WTC11 (cell line): ENCODE measurements around the gene STOM. TPM values are rescaled to one million over a fixed set of nuclear protein-coding genes. Genes with fewer than 3 reads are reported as not detected.

Experiments used
- ATAC-seq: fragments of 200-7000 bp; cut with Tn5 transposase; 2 replicates; pipeline ENCODE4 v1.10.0; 2021; ENCODE audit warnings: mild to moderate bottlenecking, moderate library complexity
- CTCF ChIA-PET: fragments of 300-600 bp; sonication (Branson Sonifier 250); formaldehyde crosslinking; loops from one replicate; lab custom pipeline; 2021; ENCODE audit warnings: antibody characterized with exemption; lab: Charles Lee
- POLR2A ChIA-PET: fragments of 350-600 bp; sonication (Branson Sonifier 250); formaldehyde crosslinking; loops from one replicate; lab custom pipeline; 2021; ENCODE audit warnings: antibody characterized with exemption; lab: Charles Lee
- DNase-seq: peaks from one replicate; pipeline ENCODE4 v3.0.0; 2021; ENCODE audit warnings: low spot score
- H3K27ac Mint-ChIP-seq: 2 replicates; pipeline ENCODE4 v1.8.0; 2021; ENCODE audit warnings: mixed read lengths
- H3K27me3 Mint-ChIP-seq: 2 replicates; pipeline ENCODE4 v1.8.0; 2021; ENCODE audit warnings: low read depth, mild to moderate bottlenecking, moderate library complexity, mixed read lengths
- H3K36me3 Mint-ChIP-seq: 2 replicates; pipeline ENCODE4 v1.8.0; 2021; ENCODE audit warnings: mixed read lengths
- H3K4me1 Mint-ChIP-seq: 2 replicates; pipeline ENCODE4 v1.8.0; 2022; ENCODE audit warnings: mixed read lengths
- H3K4me3 Mint-ChIP-seq: 2 replicates; pipeline ENCODE4 v1.8.0; 2021; ENCODE audit warnings: mild to moderate bottlenecking, moderate library complexity, mixed read lengths
- H3K9me3 Mint-ChIP-seq: 2 replicates; pipeline ENCODE4 v1.8.0; 2021; ENCODE audit warnings: mixed read lengths
- ESRRA ChIP-seq: sonication (generic); formaldehyde crosslinking; IDR thresholded peaks from 2 replicates; pipeline ENCODE4 v1.8.1; 2022; ENCODE audit warnings: mild to moderate bottlenecking, missing genetic modification reagents, borderline replicate concordance
- FOXK1 ChIP-seq: sonication (generic); formaldehyde crosslinking; IDR thresholded peaks from 2 replicates; pipeline ENCODE4 v1.8.0; 2022; ENCODE audit warnings: mild to moderate bottlenecking, moderate library complexity, missing genetic modification reagents
- FOXP1 ChIP-seq: sonication (generic); formaldehyde crosslinking; IDR thresholded peaks from 2 replicates; pipeline ENCODE4 v1.8.0; 2022; ENCODE audit warnings: missing genetic modification reagents, mild to moderate bottlenecking, moderate library complexity, borderline replicate concordance
- GRHL2 ChIP-seq: fragments of 250-450 bp; sonication (Bioruptor Pico); IDR thresholded peaks from 2 replicates; pipeline ENCODE4 v1.8.0; 2022; ENCODE audit warnings: mild to moderate bottlenecking, moderate library complexity; ENCODE audit not compliant: insufficient replicate concordance, severe bottlenecking
- IRF1 ChIP-seq: sonication (generic); formaldehyde crosslinking; IDR thresholded peaks from 2 replicates; pipeline ENCODE4 v1.8.0; 2023; ENCODE audit warnings: missing genetic modification reagents
- KAT7 ChIP-seq: sonication (generic); formaldehyde crosslinking; IDR thresholded peaks from 2 replicates; pipeline ENCODE4 v1.8.1; 2023; ENCODE audit warnings: missing genetic modification reagents, mild to moderate bottlenecking, borderline replicate concordance
- RELA ChIP-seq: sonication (generic); formaldehyde crosslinking; IDR thresholded peaks from 2 replicates; pipeline ENCODE4 v1.8.1; 2022; ENCODE audit warnings: missing genetic modification reagents, mild to moderate bottlenecking, borderline replicate concordance
- SOX15 ChIP-seq: fragments of 250-450 bp; sonication (Bioruptor Pico); IDR thresholded peaks from 2 replicates; pipeline ENCODE4 v1.9.0; 2021; ENCODE audit warnings: mild to moderate bottlenecking
- TEAD1 ChIP-seq: sonication (generic); formaldehyde crosslinking; IDR thresholded peaks from 2 replicates; pipeline ENCODE4 v1.8.0; 2022; ENCODE audit warnings: mild to moderate bottlenecking, missing genetic modification reagents
- TEAD4 ChIP-seq: sonication (generic); formaldehyde crosslinking; IDR thresholded peaks from 2 replicates; pipeline ENCODE4 v1.8.0; 2022; ENCODE audit warnings: mild to moderate bottlenecking, missing genetic modification reagents
- ZBTB21 ChIP-seq: sonication (generic); formaldehyde crosslinking; IDR thresholded peaks from 2 replicates; pipeline ENCODE4 v1.8.1; 2023; ENCODE audit warnings: mild to moderate bottlenecking, missing genetic modification reagents, borderline replicate concordance
- ZNF219 ChIP-seq: sonication (generic); formaldehyde crosslinking; IDR thresholded peaks from 2 replicates; pipeline ENCODE4 v1.8.0; 2023; ENCODE audit warnings: missing genetic modification reagents, mild to moderate bottlenecking, borderline replicate concordance
- ZNF281 ChIP-seq: sonication (generic); formaldehyde crosslinking; IDR thresholded peaks from 2 replicates; pipeline ENCODE4 v1.8.0; 2023; ENCODE audit warnings: mild to moderate bottlenecking, missing genetic modification reagents
- ZNF317 ChIP-seq: sonication (generic); formaldehyde crosslinking; IDR thresholded peaks from 2 replicates; pipeline ENCODE4 v1.8.1; 2023; ENCODE audit warnings: low read depth, mild to moderate bottlenecking, moderate library complexity, missing genetic modification reagents, borderline replicate concordance
- total RNA-seq: library from RNA; stranded (reverse); gene quantifications from 3 replicates; pipeline ENCODE4 v1.2.3, GENCODE V29; 2021
- TF ChIP-seq, protein P1 (sequence below): fragments of 250-450 bp; sonication (Bioruptor Pico); conservative IDR thresholded peaks from 2 replicates; pipeline ENCODE4 v1.9.0; 2021; ENCODE audit warnings: mild to moderate bottlenecking
- TF ChIP-seq, protein P2 (sequence below): fragments of 250-450 bp; sonication (Bioruptor Pico); IDR thresholded peaks from 2 replicates; pipeline ENCODE4 v1.8.0; 2021; ENCODE audit warnings: mild to moderate bottlenecking

STOM gene
- total RNA-seq, 1 experiment from 2014 or later, result 32.9 TPM

DNA sequence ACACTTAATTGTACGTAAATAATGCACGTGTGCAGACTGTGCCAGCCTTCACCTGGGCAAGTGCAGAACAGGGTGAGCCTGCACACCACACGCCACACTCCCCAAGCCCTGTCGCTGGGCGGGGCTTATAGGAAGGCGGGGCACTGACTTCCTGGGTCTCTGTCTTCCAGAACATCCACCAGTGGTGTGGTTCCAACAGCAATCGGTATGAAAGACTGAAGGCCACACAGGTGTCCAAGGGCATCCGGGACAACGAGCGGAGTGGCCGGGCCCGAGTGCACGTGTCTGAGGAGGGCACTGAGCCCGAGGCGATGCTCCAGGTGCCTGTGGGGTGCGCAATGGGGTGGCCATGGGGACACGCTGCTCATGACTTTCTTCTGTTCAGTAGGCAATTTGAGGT, 57.9 kb downstream of the STOM start (continued):
- TF ChIP-seq ZNF281 (CRISPR knock-in tag), result no peak
- TF ChIP-seq, protein P1, sequence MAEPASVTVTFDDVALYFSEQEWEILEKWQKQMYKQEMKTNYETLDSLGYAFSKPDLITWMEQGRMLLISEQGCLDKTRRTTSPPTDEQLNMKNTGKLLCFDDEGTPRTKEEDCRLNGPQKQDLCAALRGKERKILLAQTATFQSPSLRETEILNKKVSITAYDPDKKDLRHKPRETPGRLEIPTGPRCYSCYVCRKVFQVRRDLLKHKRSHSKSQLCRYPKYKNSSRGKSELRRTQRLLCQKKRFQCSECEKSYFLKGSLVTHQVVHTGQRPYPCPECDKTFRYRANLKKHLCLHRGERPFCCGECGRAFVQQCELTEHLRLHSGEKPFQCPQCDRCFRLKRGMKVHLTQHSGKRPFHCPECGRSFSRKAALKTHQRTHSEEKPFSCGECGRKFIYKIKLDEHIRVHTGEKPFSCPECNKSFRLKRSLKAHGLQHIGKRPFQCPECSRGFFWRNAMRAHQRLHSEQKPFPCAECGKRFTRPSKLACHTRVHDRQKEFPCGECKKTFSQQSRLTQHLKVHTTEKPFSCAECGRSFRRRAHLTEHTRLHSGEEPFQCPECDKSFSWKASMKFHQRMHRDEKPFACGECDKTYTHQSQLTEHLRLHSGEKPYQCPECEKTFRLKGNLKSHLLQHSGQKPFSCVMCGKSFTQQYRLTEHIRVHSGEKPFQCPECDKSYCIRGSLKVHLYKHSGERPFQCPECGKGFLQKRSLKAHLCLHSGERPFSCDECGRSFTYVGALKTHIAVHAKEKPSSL (CRISPR knock-in tag), result no peak
- no peak for TF ChIP-seq TEAD1 (CRISPR knock-in tag)
- TF ChIP-seq KAT7 (CRISPR knock-in tag), result no peak
- TF ChIP-seq RELA (CRISPR knock-in tag), result no peak
- no peak for TF ChIP-seq IRF1 (CRISPR knock-in tag)
- no peak for TF ChIP-seq FOXK1 (CRISPR knock-in tag)
- no peak for TF ChIP-seq ZNF317
- TF ChIP-seq FOXP1, result no peak
- TF ChIP-seq, all 79 proteins: peak for 0

DNA sequence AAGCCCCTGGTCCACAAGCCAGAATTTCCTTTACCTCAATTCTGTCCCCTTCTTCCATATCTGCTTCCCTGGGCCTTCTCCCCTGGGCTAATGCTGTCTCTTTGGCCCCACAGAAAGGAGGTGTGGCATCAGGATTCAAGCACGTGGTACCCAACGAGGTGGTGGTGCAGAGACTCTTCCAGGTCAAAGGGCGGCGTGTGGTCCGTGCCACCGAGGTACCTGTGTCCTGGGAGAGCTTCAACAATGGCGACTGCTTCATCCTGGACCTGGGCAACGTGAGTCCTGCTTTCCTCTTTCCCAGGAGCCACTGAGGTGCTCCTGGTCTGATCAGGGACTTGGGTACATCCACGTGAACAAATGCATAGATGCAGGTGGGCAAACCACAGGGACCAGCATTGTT, 59.5 kb downstream of the STOM start:
- Mint-ChIP-seq H3K9me3 (peaks cover 7% of the 10 kb centered on the region), H3K27ac (no peak overlapping the region), H3K27me3 (no peaks in the 10 kb centered on the region), H3K36me3 (peaks cover 20% of the 10 kb centered on the region), H3K4me3 (no peak overlapping the region), H3K4me1 (no peaks in the 10 kb centered on the region)
- TF ChIP-seq GRHL2 (CRISPR knock-in tag), result no peak
- TF ChIP-seq, protein P2, sequence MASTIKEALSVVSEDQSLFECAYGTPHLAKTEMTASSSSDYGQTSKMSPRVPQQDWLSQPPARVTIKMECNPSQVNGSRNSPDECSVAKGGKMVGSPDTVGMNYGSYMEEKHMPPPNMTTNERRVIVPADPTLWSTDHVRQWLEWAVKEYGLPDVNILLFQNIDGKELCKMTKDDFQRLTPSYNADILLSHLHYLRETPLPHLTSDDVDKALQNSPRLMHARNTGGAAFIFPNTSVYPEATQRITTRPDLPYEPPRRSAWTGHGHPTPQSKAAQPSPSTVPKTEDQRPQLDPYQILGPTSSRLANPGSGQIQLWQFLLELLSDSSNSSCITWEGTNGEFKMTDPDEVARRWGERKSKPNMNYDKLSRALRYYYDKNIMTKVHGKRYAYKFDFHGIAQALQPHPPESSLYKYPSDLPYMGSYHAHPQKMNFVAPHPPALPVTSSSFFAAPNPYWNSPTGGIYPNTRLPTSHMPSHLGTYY (CRISPR knock-in tag), result no peak
- TF ChIP-seq TEAD4, result no peak
- no peak for TF ChIP-seq ZBTB21 (CRISPR knock-in tag)
- TF ChIP-seq ZNF219 (CRISPR knock-in tag), result no peak
- no peak for TF ChIP-seq SOX15
- TF ChIP-seq ESRRA (CRISPR knock-in tag), result no peak
- DNase-seq, result no peak
- CTCF ChIA-PET, result interaction anchor here (1.5 kb wide), 1 partner anchor 32 kb away, joined by 4 read pairs; no protein-coding TSS in a partner anchor
- POLR2A ChIA-PET, result no interaction called here
- no peak for ATAC-seq

- POLR2A ChIA-PET, result no interaction called here
- DNase-seq (no peak), ATAC-seq (no peak)
- Mint-ChIP-seq H3K36me3 (peaks cover 20% of the 10 kb centered on the region), H3K4me3 (no peak overlapping the region), H3K9me3 (peaks cover 7% of the 10 kb centered on the region), H3K4me1 (no peaks in the 10 kb centered on the region), H3K27ac (no peak overlapping the region), H3K27me3 (no peaks in the 10 kb centered on the region)
- CTCF ChIA-PET, result interaction anchor here (1.1 to 1.5 kb wide), 2 partner anchors 10 to 32 kb away, joined by 4 to 5 read pairs; no protein-coding TSS in a partner anchor
- no peak for TF ChIP-seq FOXP1
Observed at GRCh38 chr9:121309833-121310425, 60.1 kb downstream of the STOM start.
